ENCODE data around the gene KIFC3. TPM values are rescaled to one million over a fixed set of nuclear protein-coding genes. Genes with fewer than 3 reads are reported as not detected.

The KIFC3 gene
- total and polyA plus RNA-seq, 2 of the 13 experiments (the other 11 are each of a cell fraction or from before 2014, with no cell fraction given), result 42.1 to 45.3 TPM

GRCh38 chr16:57720142-57720575, 82.1 kb downstream of the KIFC3 start (continued):
- TF ChIP-seq, protein P1, sequence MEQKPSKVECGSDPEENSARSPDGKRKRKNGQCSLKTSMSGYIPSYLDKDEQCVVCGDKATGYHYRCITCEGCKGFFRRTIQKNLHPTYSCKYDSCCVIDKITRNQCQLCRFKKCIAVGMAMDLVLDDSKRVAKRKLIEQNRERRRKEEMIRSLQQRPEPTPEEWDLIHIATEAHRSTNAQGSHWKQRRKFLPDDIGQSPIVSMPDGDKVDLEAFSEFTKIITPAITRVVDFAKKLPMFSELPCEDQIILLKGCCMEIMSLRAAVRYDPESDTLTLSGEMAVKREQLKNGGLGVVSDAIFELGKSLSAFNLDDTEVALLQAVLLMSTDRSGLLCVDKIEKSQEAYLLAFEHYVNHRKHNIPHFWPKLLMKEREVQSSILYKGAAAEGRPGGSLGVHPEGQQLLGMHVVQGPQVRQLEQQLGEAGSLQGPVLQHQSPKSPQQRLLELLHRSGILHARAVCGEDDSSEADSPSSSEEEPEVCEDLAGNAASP (CRISPR knock-in tag; IDR thresholded peaks at IDR 0.05; ENCODE audit: borderline replicate concordance), result peak; percentile 74; the same call in 1 of the 2 replicates
- TF ChIP-seq MTF1 (CRISPR knock-in tag; IDR thresholded peaks at IDR 0.05) (no peak), KAT2B (IDR thresholded peaks at IDR 0.05; ENCODE audit: borderline replicate concordance, low read depth, low read length) (no peak), AGO2 (optimal IDR thresholded peaks at IDR 0.05; ENCODE audit: low read depth, low read length) (no peak), PBX3 (CRISPR knock-in tag; IDR thresholded peaks at IDR 0.05; ENCODE audit: borderline replicate concordance) (no peak), THAP11 (CRISPR knock-in tag; IDR thresholded peaks at IDR 0.05) (peak; percentile 73), TBX2 (CRISPR knock-in tag; IDR thresholded peaks at IDR 0.05; ENCODE audit: borderline replicate concordance) (peak; percentile 33; the same call in 1 of the 2 replicates), ZNF724P (CRISPR knock-in tag; IDR thresholded peaks at IDR 0.05; ENCODE audit: borderline replicate concordance) (no peak), SOX13 (IDR thresholded peaks at IDR 0.05) (no peak), SOX13 (CRISPR knock-in tag; conservative IDR thresholded peaks at IDR 0.05 in 1 of 2, IDR thresholded peaks at IDR 0.05 in 1 of 2) (0 out of 4 replicates have a peak, but pooled peaks of 1 of the 2 experiments have one; percentile 17), ZNF800 (CRISPR knock-in tag; IDR thresholded peaks at IDR 0.05) (peak; percentile 28; the same call in 1 of the 2 replicates), PPARG (CRISPR knock-in tag; conservative IDR thresholded peaks at IDR 0.05) (0 out of 2 replicates have a peak, but pooled peaks have one; percentile 16), ZSCAN5A (CRISPR knock-in tag; IDR thresholded peaks at IDR 0.05; ENCODE audit: borderline replicate concordance) (no peak), TMF1 (CRISPR knock-in tag; IDR thresholded peaks at IDR 0.05; ENCODE audit: low read depth) (no peak), RELA (CRISPR knock-in tag; IDR thresholded peaks at IDR 0.05) (0 out of 2 replicates have a peak, but pooled peaks have one; percentile 34), ZNF451 (CRISPR knock-in tag; IDR thresholded peaks at IDR 0.05) (no peak), ZNF383 (CRISPR knock-in tag; IDR thresholded peaks at IDR 0.05; ENCODE audit: borderline replicate concordance) (no peak), ZNF678 (CRISPR knock-in tag; IDR thresholded peaks at IDR 0.05) (no peak), ATF3 (CRISPR knock-in tag; IDR thresholded peaks at IDR 0.05) (0 out of 2 replicates have a peak, but pooled peaks have one; percentile 13), SMC3 (IDR thresholded peaks at IDR 0.05; ENCODE audit: low read length) (peak; percentile 97)
- TF ChIP-seq, protein P2, sequence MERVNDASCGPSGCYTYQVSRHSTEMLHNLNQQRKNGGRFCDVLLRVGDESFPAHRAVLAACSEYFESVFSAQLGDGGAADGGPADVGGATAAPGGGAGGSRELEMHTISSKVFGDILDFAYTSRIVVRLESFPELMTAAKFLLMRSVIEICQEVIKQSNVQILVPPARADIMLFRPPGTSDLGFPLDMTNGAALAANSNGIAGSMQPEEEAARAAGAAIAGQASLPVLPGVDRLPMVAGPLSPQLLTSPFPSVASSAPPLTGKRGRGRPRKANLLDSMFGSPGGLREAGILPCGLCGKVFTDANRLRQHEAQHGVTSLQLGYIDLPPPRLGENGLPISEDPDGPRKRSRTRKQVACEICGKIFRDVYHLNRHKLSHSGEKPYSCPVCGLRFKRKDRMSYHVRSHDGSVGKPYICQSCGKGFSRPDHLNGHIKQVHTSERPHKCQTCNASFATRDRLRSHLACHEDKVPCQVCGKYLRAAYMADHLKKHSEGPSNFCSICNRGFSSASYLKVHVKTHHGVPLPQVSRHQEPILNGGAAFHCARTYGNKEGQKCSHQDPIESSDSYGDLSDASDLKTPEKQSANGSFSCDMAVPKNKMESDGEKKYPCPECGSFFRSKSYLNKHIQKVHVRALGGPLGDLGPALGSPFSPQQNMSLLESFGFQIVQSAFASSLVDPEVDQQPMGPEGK (CRISPR knock-in tag; IDR thresholded peaks at IDR 0.05), result peak; percentile 69

Measured in HepG2 (cell line).